Left renal cortex interstitium (tissue), 4 donors: Measurements from ENCODE around the gene THEMIS. TPM values are rescaled to one million over a fixed set of nuclear protein-coding genes. Genes with fewer than 3 reads are reported as not detected.
"Not testable (repeated sequence)": the region's sequence is repeated elsewhere in the genome, so short reads cannot be mapped to it uniquely, and the experiment has no call there.

Source experiments
- DNase-seq, 4 donors: peaks; one replicate each; pipeline ENCODE4 v3.0.0-alpha.2; 2013; ENCODE audit warnings: low read depth in 4 of 4, low spot score in 2 of 4, missing footprints in 1 of 4
- polyA plus RNA-seq, 4 donors: library from polyadenylated mRNA; unstranded; fragments of 120-200 nt; gene quantifications; one replicate each; pipeline ENCODE4 v1.2.1, GENCODE V29; 2013; ENCODE audit not compliant: insufficient read length in 4 of 4

The THEMIS gene
- polyA plus RNA-seq, 4 donors, result 0.05 TPM; not detected in 3

DNA sequence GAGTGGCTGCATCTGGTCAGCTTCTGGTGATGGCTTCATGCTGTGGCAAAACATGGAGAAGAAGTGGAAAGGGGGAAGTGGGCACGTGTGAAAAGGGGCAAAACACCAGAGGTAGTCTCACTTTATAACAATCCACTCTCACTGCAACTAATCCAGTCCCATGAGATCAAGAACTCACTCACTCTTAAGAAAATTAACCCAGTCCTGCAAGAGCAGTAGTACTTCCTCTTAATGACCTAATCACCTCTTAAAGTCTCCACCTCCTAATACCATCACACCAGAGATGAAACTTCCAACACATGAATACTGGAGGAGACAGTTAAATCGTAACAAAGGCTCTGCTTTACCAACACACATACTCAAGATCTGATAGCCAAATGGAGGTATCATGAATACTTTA is 152.6 kb downstream of the THEMIS start:
- no peak for DNase-seq

DNA sequence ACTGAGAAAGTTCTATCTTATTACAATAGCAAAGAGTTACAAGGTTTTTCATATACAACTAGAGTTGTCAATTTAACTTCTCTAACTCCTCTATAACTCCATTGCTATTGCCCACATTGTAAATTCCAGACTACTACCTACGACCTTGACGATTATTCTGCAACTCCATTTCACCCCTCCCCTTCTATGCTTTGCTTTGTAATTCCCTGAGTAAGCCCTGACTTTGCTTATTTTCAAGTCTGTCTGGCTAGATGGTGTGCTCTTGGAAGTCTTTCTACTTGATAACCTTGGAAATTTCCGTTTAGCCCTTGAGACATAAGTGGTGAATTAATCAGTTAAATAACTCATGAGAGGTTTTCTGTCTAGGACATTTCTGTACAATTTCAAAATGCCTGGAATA is 162.4 kb downstream of the THEMIS start:
- DNase-seq, result no peak

DNA sequence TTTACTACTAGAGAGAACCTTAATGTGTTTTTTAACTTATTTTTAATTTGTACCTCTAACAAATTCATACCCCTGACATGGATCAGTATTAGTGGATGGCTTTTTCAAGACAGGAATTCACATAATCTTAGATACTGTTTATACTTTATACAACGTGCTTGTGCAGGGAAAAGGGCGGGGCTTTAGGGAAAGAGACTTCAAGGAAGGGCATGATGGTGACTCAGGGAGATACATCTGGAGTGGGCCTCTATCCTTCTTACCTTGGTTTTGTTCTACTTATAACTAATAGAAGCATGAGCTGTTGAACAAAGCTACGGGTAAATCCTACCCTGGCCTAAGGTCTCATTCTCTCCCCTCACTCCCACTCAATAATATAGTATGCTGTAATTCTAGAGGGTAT is 163.1 kb downstream of the THEMIS start:
- no peak for DNase-seq

DNA sequence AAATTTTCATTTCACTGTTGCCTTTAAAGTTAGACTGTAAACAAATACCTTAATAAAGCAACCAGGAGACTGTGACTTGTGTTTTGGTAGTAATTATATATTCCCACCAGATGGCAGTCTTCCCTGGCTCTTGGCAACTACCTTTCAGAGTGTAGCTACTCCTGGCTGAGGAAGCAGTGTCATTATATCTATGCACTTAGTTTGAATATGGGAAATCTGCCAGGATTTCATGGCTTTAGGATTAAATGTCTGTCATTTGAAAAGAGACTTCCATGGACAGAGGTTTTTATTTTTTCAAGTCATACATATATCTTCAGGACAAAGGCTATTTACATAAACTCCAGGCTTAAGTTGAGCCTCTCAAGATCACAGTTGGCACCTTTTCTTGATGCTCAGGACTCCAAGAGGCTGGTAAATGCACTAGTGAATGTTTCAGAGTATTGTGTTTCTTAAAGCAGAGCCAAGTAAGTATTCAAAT is 163.8 kb downstream of the THEMIS start:
- DNase-seq, result peak; percentile 42 to 55 (median 52)

DNA sequence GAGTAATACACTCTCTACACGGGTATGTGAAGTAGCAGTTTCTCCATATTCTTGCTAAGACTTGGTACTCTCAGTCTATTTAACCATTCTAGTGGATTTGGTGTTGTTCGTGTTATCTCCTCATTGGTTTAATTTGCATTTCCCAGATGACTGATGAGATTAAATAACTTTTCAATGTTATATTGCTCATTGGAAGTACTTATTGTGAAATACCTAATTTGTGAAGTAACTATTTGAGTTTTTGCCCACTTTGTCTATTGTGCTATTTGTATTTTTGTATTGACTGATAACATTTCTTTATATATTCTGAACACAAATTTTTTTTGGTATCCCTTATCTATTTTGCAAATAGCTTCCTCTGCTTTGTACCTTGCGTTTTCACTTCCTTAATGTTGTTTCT is 167.9 kb downstream of the THEMIS start:
- no peak for DNase-seq

DNA sequence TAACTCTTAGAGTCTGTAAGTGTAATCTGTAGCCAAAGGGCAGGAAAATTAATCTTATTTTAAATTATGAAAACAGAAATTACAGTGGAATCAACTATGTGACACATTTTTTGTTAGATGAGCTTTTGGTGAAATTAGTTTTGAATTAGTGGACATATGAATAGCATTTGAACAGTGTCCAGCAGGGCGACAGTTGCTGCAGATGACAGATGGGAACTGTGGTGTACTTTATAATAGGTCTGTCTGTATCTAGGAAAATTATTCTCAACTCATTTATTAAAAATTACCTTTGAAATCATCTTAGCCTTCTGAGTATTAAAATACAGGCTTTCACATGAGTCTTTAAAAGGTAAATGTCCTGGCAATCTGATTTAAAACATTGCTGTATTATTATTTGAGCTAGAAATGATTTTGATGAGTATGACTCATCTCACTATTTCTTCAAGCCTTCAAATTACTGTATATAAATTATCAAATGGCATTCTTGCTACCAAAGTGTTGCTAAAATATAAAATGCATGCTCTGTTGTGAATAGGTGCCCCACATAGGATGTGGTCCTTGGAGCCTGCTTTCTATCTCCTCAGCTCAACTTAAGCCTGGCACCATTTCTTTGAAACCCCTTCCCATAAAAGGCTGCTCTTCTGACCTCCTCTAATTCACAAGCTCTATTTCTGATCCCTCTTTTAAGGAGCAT is 173.5 kb downstream of the THEMIS start:
- no peak for DNase-seq

DNA sequence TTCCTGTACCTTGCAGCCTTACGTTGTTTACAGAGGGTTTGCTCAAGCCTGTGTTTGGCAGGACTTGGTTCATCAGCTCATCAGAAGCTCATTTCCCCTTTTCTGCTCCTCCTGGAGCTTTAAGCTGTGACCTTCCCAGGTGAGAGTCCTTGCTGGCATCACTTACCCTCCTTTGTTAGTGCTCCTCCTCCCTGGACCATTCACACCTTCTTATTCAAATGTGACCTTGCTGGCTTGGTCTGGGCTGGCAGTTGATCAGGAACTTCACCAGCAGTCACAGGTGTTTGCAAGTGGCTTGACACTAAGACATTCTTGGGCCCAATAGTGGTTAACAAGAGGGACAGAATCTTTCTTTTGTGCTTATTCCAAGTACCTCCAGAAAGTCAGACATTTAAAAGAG is 175.0 kb downstream of the THEMIS start:
- DNase-seq, result no peak

DNA sequence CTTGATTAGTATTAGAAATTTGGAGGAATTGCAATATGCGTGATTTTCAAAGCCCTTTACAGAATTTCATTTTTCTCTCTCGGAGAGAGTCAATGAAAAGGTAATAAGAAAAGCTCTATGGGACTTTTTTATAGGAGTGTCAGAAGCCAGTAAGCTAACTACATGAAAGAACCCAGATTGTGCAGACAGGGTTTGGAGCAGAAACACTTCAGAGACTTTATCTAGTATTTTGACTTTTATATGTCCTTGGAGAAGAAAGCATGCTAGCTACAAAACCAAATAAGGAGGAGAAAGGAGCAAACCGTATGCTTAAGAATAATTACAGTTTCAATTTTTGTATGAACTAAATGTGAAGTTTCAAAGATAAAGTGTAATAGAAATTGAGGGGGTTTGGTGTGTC is 182.2 kb downstream of the THEMIS start:
- no peak for DNase-seq

DNA sequence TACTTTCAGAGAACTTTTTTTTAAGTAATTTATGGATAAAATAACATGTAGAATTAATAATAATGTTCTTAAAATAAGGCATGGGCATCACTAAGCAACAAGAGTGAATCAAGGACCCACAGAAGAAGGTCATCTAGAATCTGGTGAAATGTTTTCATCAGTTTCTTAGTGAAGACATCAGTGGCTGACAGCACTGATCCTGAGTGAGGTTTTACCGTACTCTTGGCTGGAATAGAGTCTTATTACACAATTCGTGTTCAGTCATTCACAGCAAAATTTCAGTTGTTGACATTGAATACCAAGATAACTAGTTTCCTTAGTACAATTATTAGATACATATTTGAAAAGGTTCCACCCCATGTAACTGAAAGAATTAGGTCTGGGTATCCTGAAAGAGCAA is 183.5 kb downstream of the THEMIS start:
- DNase-seq, result no peak

DNA sequence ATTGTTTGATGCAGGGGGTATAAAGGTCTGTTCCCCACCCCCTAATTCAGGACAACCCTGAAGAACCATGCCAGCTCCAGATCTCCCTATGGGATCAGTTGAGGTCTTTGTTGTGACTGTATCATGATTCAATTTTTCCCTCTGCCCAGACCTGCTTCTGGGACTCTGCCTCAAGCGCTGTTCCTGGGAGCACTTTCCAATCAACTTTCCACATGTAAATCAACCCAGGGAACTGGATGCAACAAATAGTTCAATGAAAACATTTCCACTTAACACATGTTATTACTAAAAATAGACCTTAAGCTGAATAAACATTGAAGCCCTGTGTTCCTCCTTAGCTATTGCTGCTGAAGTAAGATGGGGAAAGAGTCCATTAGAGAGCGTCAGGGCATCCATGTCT is 184.4 kb downstream of the THEMIS start:
- DNase-seq, result no peak

DNA sequence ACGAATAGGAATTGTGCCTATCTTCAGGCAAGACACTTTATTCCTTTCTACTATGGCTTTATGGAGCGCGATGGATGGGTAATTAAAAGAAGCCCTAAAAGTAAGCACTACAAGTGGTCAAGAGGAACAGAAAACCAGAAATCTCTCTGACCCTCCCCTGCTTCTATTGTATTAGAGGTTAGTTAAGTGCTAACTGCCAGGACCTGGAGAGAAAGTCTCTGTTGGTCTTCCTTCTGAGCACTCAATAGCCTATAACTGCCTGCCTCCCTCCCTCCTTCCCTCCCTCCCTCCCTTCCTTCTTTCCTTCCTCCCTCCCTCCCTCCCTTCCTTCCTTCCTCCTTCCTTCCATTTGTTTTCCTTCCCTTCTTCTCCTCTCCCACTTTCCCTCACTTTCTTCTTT is 190.2 kb downstream of the THEMIS start:
- DNase-seq, result no peak

DNA sequence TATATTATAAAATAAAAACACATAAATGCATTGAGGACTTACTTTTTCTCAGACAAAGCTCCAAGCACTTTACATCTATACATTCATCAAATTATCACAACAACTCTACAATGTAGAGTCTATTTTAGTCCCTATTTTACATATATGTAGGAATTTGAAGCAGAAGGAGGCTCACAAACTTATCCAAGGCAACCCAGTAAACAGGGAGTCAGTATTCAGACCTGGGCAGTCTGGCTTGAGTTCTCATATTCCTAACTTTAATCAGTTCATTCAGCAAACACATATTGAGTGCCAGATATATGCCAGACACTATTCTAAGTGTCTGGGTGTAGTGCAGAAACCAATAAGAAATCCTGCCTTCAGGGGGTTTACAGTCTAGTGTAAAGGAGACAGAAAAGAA is 194.6 kb downstream of the THEMIS start:
- DNase-seq, result no peak

DNA sequence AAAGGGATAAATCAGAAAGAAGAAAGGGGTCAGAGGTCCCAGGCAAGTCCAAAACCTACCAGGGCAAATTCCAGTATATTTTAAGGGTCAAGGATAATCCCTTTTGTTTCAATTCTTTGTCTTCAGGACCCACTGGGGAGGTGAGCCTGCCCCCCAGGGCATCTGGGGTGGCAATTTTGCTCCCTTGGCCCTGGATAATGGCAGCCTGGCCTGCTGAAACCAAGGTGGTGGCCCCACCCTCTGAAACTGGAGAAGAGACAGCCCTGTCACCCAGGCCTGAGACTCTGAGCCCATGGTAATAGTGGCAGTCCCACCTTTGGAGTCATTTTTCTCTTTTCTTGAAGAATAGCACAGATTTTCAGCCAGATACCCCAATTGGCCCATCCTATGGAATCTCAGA is 205.8 kb downstream of the THEMIS start:
- no peak for DNase-seq

DNA sequence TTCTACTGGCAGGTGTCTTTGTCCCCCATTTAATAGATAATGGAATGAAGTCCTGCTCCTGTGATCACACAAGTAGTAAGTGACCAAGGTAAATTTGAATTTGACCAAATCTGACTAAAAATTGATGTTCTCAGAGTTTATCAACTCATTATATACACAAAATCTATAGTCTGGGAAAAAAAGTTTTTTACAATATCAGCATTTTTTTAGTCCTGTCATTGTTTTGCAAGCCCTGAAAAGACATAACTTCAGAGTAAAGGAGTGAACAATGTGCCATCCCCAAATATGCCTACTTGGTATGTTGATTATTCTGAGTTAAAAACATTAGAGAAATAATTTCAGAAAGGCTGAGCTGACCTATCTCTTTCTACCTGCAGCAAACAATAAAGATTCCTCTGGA is 209.7 kb downstream of the THEMIS start:
- no peak for DNase-seq

DNA sequence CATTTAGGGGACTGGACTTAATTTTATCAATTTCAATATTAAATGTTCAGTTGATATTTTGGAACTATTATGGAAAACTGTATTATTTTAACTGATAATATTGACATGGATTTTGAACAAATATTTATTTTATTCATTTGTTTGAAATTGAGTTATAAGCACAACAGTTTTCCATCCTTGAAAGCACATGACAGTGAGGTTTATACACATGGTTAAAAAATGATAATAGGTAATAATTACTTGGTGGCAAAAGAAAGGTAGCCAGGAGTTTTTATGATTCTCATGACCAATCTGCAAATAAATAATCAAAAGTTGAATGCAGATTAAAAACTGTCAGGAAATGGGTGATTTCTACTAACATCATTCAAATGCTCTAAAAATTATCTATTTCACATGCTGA is 210.3 kb downstream of the THEMIS start:
- DNase-seq, result no peak

DNA sequence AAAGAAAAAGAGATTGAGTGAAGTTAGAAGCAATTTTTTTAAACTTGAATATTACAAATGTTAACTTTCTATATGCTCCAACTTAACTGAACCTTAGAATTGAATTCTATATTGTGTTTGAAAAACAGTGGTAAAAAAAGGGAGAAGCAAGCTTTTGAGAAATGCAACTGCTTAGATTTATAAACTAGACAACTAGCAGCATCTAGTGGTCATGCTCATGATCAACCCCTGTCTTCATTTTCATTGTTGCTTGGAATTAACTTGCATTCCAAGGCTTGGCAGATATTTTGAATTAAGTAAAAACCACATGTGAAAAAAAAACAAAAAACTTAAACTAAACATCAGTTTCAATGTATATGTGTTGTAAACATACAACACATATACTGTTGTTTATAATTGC is 210.8 kb downstream of the THEMIS start:
- DNase-seq, result peak in 1 of 4 donors; percentile 2

DNA sequence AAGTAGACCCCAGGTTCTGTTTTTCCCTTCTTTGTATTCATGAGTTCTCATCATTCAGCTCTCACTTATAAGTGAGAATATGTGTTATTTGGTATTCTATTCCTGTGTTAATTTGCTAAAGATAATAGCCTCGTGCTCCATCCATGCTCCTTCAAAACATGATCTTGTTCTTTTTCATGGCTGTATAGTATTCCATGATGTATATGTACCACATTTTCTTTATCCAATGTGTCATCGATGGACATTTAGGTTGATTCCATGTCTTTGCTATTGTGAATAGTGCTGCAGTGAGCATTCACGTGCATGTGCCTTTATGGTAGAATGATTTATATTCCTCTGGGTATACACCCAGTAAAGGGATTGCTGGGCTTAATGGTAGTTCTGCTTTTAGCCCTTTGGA is 213.4 kb downstream of the THEMIS start:
- DNase-seq, result not testable (repeated sequence)

DNA sequence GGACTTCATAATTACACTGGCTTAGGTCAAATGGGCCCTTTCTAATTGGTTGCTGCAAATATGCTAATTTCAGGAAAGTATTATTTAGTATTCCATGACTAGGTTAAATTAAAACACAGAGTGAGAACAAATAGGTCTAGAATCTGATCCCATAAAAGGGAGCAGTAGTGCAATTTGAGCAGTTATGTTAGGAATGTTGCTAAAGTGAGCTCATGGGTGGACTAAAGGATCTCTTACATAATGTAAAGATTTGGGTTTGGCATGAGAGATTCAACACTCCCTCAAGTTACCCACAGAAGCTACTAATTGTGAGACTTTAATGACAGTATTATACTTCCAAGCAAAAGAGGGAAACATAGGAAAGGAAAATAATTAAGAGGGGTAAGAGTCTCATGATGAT is 214.8 kb downstream of the THEMIS start:
- no peak for DNase-seq

DNA sequence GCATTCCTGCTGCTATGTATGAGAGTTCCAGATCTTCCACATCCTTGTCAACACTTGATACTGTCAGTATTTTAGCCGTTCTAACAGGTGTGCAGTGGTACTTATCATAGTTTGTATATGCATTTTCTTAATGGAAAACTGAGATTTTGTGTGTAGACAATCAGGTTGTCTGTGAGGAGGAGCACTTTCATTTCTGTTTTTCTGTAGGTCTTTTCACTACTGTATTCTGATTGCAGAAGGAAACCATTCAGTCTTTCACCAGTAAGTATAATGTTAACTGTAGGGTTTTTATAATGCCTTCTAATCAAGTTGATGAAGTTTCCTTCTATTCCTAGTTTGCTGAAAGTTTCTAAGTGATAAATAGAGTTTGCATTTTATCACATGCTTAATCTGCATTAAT is 216.4 kb downstream of the THEMIS start:
- DNase-seq, result no peak
